ENCODE data around the gene ZMIZ1. TPM values are rescaled to one million over a fixed set of nuclear protein-coding genes. Genes with fewer than 3 reads are reported as not detected.

ZMIZ1 gene
- total RNA-seq, 1 experiment from 2014 or later, result 42.3 TPM

DNA sequence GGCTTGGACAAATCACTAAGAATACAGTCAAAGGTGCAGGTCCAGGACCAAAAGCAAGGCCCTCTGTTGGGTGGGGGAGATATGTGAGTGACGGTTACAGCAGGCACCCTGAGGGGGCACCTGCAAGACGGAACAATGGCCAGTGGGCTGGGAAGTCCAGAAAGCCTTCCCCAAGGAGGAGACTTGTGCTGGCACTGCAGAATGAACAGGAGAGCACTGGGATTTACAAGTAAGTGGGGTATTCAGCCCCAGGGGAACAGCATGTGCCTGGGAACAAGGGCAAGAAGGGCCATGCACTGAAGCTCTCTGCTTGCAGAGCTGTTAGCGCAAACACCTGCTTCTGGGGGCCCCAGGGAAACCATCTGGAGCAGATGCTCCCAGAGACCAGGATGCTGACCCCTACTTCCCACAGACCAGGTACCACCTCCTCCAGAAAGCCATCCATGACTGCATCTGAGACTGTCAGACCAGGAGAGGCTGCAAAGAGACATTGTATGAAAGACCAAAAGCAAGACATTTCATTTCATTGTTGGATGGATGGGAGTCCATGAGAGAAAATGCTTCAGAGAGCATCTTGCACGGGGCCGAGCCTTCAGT is 24.6 kb upstream of the ZMIZ1 start:
- Mint-ChIP-seq H3K4me1 (ENCODE audit: low read depth, unreplicated experiment) (peaks cover 21% of the 10 kb centered on the region), H3K4me3 (ENCODE audit: unreplicated experiment) (no peak overlapping the region), H3K36me3 (ENCODE audit: insufficient read depth, unreplicated experiment) (no peaks in the 10 kb centered on the region), H3K27me3 (ENCODE audit: insufficient read depth, unreplicated experiment) (no peaks in the 10 kb centered on the region), H3K27ac (ENCODE audit: unreplicated experiment) (no peak overlapping the region), H3K9me3 (ENCODE audit: unreplicated experiment) (no peaks in the 10 kb centered on the region)
- no peaks in the 10 kb centered on the region for H3K27me3 ChIP-seq (replicated peaks; ENCODE audit: control insufficient read depth, insufficient read depth, low read length)
- no peak overlapping the region for H3K4me3 ChIP-seq (ENCODE audit: low read depth, low read length)
- H3K36me3 ChIP-seq (ENCODE audit: control insufficient read depth, insufficient read depth, low read length), result no peaks in the 10 kb centered on the region
- POLR2A ChIA-PET, result no interaction called here
- peaks cover 14% of the 10 kb centered on the region for H3K4me1 ChIP-seq
- DNase-seq, result peak in 1 of 2 experiments; percentile 19
- no TSS peak for BruUV-seq (replicated peaks)
- CTCF ChIA-PET, result no interaction called here
- intact Hi-C loops (cut with micrococcal nuclease; ENCODE audit: unreplicated experiment), result no loop called here
- TF ChIP-seq, protein P1, sequence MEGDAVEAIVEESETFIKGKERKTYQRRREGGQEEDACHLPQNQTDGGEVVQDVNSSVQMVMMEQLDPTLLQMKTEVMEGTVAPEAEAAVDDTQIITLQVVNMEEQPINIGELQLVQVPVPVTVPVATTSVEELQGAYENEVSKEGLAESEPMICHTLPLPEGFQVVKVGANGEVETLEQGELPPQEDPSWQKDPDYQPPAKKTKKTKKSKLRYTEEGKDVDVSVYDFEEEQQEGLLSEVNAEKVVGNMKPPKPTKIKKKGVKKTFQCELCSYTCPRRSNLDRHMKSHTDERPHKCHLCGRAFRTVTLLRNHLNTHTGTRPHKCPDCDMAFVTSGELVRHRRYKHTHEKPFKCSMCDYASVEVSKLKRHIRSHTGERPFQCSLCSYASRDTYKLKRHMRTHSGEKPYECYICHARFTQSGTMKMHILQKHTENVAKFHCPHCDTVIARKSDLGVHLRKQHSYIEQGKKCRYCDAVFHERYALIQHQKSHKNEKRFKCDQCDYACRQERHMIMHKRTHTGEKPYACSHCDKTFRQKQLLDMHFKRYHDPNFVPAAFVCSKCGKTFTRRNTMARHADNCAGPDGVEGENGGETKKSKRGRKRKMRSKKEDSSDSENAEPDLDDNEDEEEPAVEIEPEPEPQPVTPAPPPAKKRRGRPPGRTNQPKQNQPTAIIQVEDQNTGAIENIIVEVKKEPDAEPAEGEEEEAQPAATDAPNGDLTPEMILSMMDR (IDR thresholded peaks at IDR 0.05; ENCODE audit: insufficient read depth in 1 of 2, low read depth in 1 of 2, low read length in 1 of 2, severe bottlenecking in 1 of 2, unreplicated experiment in 1 of 2), result no peak
- H3K9me3 ChIP-seq, result no peaks in the 10 kb centered on the region

DNA sequence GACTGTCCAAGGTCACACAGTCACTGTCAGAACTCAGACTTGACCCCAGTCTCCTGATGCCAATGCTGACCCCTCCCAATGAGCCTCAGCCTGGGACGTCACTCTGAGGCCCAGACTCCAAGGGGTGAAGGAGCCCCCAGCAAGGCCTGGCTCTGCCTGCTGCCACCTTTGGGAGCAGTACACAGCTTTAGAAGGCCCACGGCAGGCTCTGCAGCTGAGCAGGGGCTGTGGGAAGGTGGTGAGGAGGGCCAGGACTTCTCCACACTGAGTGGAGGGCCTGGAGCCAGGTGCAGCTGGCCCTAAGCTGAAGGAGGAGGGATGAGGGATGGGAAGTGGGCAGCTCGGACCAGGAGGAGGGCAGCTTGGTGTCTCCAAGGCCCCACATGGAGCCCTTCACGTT is 23.9 kb upstream of the ZMIZ1 start:
- Histone ChIP-seq H3K4me3 (ENCODE audit: low read depth, low read length) (no peak overlapping the region), H3K4me1 (peaks cover 20% of the 10 kb centered on the region), H3K9me3 (no peaks in the 10 kb centered on the region), H3K36me3 (ENCODE audit: control insufficient read depth, insufficient read depth, low read length) (no peaks in the 10 kb centered on the region), H3K27me3 (replicated peaks; ENCODE audit: control insufficient read depth, insufficient read depth, low read length) (no peaks in the 10 kb centered on the region)
- H3K27me3 Mint-ChIP-seq (ENCODE audit: insufficient read depth, unreplicated experiment), result no peaks in the 10 kb centered on the region
- BruUV-seq (replicated peaks), result no TSS peak
- DNase-seq, result peak in 1 of 2 experiments; percentile 19
- H3K27ac Mint-ChIP-seq (ENCODE audit: unreplicated experiment), result no peak overlapping the region
- H3K4me3 Mint-ChIP-seq (ENCODE audit: unreplicated experiment), result no peak overlapping the region
- intact Hi-C loops (cut with micrococcal nuclease; ENCODE audit: unreplicated experiment), result no loop called here
- H3K9me3 Mint-ChIP-seq (ENCODE audit: unreplicated experiment), result no peaks in the 10 kb centered on the region
- TF ChIP-seq, protein P1 (IDR thresholded peaks at IDR 0.05; ENCODE audit: insufficient read depth in 1 of 2, low read depth in 1 of 2, low read length in 1 of 2, severe bottlenecking in 1 of 2, unreplicated experiment in 1 of 2), result no peak
- no peaks in the 10 kb centered on the region for H3K36me3 Mint-ChIP-seq (ENCODE audit: insufficient read depth, unreplicated experiment)
- ChIA-PET CTCF (no interaction called here), POLR2A (no interaction called here)
- peaks cover 23% of the 10 kb centered on the region for H3K4me1 Mint-ChIP-seq (ENCODE audit: low read depth, unreplicated experiment)

DNA sequence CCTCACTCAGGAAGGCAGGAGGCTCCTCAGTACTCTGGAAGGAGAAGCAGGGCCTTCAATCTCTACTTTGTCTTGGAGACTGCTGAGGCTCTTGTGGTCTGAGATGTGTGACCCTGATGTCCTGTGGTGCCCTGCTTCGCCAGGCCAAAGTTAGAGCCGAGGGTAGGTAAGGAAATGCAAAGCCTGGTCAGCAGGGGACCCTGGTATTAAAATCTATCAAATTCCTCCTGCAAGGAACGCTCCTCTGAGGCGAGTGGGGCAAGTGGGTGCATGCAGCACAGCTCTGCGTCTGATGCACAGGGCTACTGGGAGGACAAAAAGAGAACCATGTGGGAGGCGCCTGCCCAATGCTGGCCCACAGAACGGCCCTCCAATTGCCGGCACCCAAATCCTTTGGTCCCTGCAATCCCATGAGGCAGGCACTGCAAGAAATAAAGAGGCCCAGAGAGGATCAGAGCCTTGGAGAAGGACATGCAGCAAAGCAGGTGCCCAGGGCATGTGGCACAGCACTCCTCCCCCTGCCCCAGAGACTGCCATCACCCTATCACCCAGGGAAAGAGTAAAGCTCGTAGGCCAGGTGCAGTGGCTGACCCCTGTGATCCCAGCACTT is 23.1 kb upstream of the ZMIZ1 start:
- TF ChIP-seq, protein P1 (IDR thresholded peaks at IDR 0.05; ENCODE audit: insufficient read depth in 1 of 2, low read depth in 1 of 2, low read length in 1 of 2, severe bottlenecking in 1 of 2, unreplicated experiment in 1 of 2), result no peak
- DNase-seq, result peak in 1 of 2 experiments; percentile 10
- Mint-ChIP-seq H3K27me3 (ENCODE audit: insufficient read depth, unreplicated experiment) (no peaks in the 10 kb centered on the region), H3K4me1 (ENCODE audit: low read depth, unreplicated experiment) (peaks cover 23% of the 10 kb centered on the region), H3K9me3 (ENCODE audit: unreplicated experiment) (no peaks in the 10 kb centered on the region), H3K27ac (ENCODE audit: unreplicated experiment) (no peak overlapping the region), H3K36me3 (ENCODE audit: insufficient read depth, unreplicated experiment) (no peaks in the 10 kb centered on the region), H3K4me3 (ENCODE audit: unreplicated experiment) (no peak overlapping the region)
- no TSS peak for BruUV-seq (replicated peaks)
- H3K27me3 ChIP-seq (replicated peaks; ENCODE audit: control insufficient read depth, insufficient read depth, low read length), result no peaks in the 10 kb centered on the region
- POLR2A ChIA-PET, result no interaction called here
- H3K4me3 ChIP-seq (ENCODE audit: low read depth, low read length), result no peak overlapping the region
- intact Hi-C loops (cut with micrococcal nuclease; ENCODE audit: unreplicated experiment), result no loop called here
- H3K9me3 ChIP-seq, result no peaks in the 10 kb centered on the region
- no peaks in the 10 kb centered on the region for H3K36me3 ChIP-seq (ENCODE audit: control insufficient read depth, insufficient read depth, low read length)
- peaks cover 28% of the 10 kb centered on the region for H3K4me1 ChIP-seq
- CTCF ChIA-PET, result no interaction called here

Measured in Caco-2 (cell line).